HepG2 (cell line): Measurements from ENCODE around the gene ZDHHC11. TPM values are rescaled to one million over a fixed set of nuclear protein-coding genes. Genes with fewer than 3 reads are reported as not detected.

Source experiments
- JUND ChIP-seq: sonication (generic); formaldehyde crosslinking; IDR thresholded peaks from 2 replicates; pipeline ENCODE4 v1.8.0; 2022; ENCODE audit warnings: mild to moderate bottlenecking, missing genetic modification reagents
- KDM1A ChIP-seq: IDR thresholded peaks from 2 replicates; pipeline ENCODE4 v1.6.1; 2016; ENCODE audit warnings: missing compliant biosample characterization
- KLF11 ChIP-seq: IDR thresholded peaks from 2 replicates; pipeline ENCODE4 v1.6.1; 2016; ENCODE audit warnings: missing compliant biosample characterization
- MATR3 ChIP-seq: sonication (generic); formaldehyde crosslinking; IDR thresholded peaks from 2 replicates; pipeline ENCODE4 v1.4.0; 2020; ENCODE audit warnings: missing genetic modification reagents
- MNT ChIP-seq: fragments of 450-650 bp; IDR thresholded peaks from 2 replicates; pipeline ENCODE4 v1.6.1; 2016
- PITX1 ChIP-seq: sonication (generic); formaldehyde crosslinking; IDR thresholded peaks from 2 replicates; pipeline ENCODE4 v1.5.1; 2020; ENCODE audit warnings: mild to moderate bottlenecking, missing genetic modification reagents
- SIX1 ChIP-seq: sonication (generic); formaldehyde crosslinking; IDR thresholded peaks from 2 replicates; pipeline ENCODE4 v1.4.0; 2020; ENCODE audit warnings: missing genetic modification reagents, borderline replicate concordance
- SMAD9 ChIP-seq: sonication (generic); formaldehyde crosslinking; IDR thresholded peaks from 2 replicates; pipeline ENCODE4 v1.5.1; 2020; ENCODE audit warnings: mild to moderate bottlenecking, missing genetic modification reagents
- ZC3H4 ChIP-seq: sonication (generic); formaldehyde crosslinking; IDR thresholded peaks from 2 replicates; pipeline ENCODE4 v1.4.0; 2020; ENCODE audit warnings: missing genetic modification reagents, borderline replicate concordance
- ZNF253 ChIP-seq: sonication (generic); formaldehyde crosslinking; IDR thresholded peaks from 2 replicates; pipeline ENCODE4 v1.8.0; 2022; ENCODE audit warnings: mild to moderate bottlenecking, missing genetic modification reagents, borderline replicate concordance
- ZNF318 ChIP-seq: sonication (generic); formaldehyde crosslinking; IDR thresholded peaks from 2 replicates; pipeline ENCODE4 v1.4.0; 2020; ENCODE audit warnings: mild to moderate bottlenecking, missing genetic modification reagents
- ZNF543 ChIP-seq: sonication (generic); formaldehyde crosslinking; IDR thresholded peaks from 2 replicates; pipeline ENCODE4 v1.4.0; 2020; ENCODE audit warnings: mild to moderate bottlenecking, missing genetic modification reagents
- polyA plus RNA-seq, 8 experiments: library from polyadenylated mRNA; depleted of rRNA in 3 of 8; stranded (reverse) in 7 of 8; unstranded in 1 of 8; fragments of >200 nt; fragmentation: Illumina TruSeq in 4 of 8; extraction: Trizol in 4 of 8; gene quantifications; 2 replicates each; pipeline versions ENCODE4 v1.2.1 to v1.2.3, GENCODE V29; 2011 to 2016; ENCODE audit warnings: low read depth in 4 of 8, missing spikeins in 1 of 8, mixed read lengths in 1 of 8; ENCODE audit not compliant: insufficient read depth in 1 of 8
- total RNA-seq, 5 experiments: library from RNA; depleted of rRNA; stranded (reverse); fragments of >200 nt; fragmentation: Illumina TruSeq; extraction: Trizol; gene quantifications; 2 replicates each; pipeline ENCODE4 v1.2.3, GENCODE V29; 2016; ENCODE audit warnings: low read depth in 1 of 5

ZDHHC11 gene
- total and polyA plus RNA-seq, 2 of the 13 experiments (the other 11 are each of a cell fraction or from before 2014, with no cell fraction given): 2.1 to 4.0 TPM

DNA sequence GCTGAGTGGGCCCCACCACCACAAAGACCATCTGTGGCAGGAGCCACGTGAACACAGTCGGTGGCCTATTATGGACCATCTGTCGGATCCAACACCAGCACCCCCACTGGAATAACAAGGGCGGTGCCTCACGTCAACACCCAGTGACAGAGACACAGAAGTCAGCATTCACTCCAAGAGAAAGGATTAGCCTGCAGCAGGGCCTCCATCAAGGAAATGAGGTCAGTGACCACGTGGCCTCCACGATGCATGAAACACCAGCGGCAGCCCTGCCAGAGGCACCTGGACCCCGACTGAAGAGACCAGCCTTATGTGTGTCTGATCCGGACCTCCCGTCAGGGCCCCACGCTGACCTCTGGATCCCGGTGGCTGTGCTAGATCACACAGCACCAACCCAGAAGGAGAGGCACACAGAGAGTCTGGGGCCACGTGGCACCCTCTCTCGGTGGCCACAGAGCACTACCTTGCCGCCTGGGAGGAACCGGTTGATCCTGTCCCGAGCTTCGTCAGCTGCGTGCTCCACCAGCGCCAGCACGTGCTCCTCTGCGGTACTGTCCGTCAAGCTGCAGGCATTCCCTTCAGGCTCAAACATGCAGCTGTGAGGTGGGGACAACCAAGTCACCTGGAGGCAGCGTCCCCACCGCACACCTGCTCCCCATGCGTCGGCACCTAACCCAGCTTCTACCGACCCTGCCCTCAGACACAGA lies 32.8 kb upstream of the ZDHHC11 start (continued):
- no peak for TF ChIP-seq ZNF318 (CRISPR knock-in tag)
- no peak for TF ChIP-seq ZNF543 (CRISPR knock-in tag)
- no peak for TF ChIP-seq PITX1 (CRISPR knock-in tag)
- TF ChIP-seq ZC3H4 (CRISPR knock-in tag): no peak
- TF ChIP-seq SMAD9: no peak
- TF ChIP-seq KLF11 (CRISPR knock-in tag): no peak
- TF ChIP-seq MATR3 (CRISPR knock-in tag): no peak
- TF ChIP-seq MNT: no peak
- no peak for TF ChIP-seq SIX1 (CRISPR knock-in tag)
- TF ChIP-seq ZNF253 (CRISPR knock-in tag): no peak
- no peak for TF ChIP-seq JUND (CRISPR knock-in tag)
- TF ChIP-seq KDM1A (CRISPR knock-in tag): no peak
- TF ChIP-seq, all 625 proteins: peak for 0
